Islet of Langerhans (tissue), 1 donor: ENCODE data around the gene TDRD7.

ENCODE experiments used
- FAIRE-seq: peaks from one replicate; lab custom pipeline; 2011; peaks lifted over from hg19 to GRCh38; lab: Jason Lieb, UNC

TDRD7 gene

DNA sequence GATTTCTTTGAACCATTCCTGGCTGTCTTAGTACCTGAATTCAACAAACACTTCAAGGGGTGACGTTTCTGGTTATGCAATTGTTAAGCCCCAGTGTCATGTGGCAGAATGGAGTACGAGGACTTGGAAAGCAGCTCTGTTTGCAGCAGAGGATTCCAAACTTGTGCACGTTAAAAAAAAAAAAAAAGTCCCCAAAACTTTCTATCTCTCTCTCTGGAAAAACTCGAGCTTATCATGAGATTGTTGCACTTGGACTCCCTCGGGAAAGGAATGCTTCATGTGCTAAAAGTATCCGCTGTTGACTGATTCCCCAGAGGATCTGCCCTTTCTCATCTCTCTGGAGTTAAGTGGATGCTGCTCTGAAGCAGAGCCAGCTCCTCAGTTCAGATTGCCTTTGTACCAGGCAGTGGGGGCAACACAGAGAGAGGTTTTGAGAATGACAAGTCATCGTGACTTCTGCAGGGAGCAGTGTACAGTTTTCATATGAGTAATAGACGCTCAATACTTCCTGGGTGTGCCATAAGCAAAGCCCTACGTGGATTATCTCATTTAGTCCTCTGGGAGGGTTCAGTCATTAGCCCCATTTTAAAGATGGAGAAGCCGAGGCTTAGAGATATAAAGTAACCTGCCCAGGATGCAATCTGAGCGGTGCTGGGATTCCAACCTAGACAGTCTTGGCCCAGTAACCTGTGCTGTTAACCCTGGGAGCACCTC lies 117.6 kb downstream of the TDRD7 start:
- FAIRE-seq, result no peak

DNA sequence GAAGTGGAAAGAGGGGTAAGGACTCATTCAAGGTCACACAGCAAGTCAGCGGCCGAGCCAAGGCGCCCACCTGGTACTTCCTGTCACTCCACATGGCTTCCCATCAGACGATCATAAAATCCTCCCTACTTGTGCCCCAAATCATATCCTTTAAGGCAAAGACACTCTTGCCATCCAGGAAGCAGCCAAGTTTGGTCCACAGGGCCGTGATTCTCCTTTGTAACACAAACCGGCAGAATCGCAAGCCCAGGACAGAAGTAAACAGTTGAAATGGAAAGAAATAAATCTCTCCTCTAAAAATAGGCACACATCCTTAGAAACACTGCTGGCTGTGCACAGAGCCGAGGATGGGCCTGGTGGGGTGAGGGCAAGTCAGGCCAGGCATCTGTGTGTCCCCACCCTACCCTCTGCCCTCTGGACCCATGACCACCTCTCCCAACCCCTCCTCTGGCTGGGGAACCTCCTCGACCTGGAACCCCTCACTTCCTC lies 120.0 kb downstream of the TDRD7 start:
- no peak for FAIRE-seq

GRCh38 chr9:97534185-97534584 lies 122.3 kb downstream of the TDRD7 start:
- FAIRE-seq, result no peak

DNA sequence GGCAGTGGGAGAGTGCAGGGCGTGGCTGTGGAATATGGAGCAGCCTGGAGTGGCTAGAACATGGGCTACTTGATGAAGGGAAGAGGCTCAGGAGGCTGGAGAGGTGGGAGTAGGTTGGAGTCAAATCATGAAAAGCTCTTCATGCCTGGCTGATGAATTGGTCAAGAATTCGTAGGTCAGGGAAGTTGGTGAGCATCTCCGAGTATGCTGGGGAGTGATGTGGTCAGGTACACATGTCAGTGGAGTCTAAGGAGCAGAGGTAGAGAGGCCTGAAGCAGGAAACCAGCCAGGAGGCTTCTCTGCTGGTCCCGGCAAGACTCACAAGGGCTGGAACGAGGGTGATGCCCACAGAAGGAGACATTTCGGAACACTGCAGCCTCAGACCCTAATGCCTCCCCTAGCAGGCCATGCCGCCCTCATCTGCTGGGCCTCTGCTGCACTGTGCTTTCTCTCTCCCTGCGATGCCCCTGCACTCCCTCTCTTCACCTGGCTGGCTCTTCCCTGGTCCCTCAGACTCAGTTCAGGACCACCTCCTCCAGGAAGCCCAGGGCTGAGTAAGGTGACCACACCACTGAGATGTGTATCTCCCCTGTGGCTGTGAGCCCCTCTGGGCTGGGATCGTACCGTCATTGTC lies 123.2 kb downstream of the TDRD7 start:
- no peak for FAIRE-seq

DNA sequence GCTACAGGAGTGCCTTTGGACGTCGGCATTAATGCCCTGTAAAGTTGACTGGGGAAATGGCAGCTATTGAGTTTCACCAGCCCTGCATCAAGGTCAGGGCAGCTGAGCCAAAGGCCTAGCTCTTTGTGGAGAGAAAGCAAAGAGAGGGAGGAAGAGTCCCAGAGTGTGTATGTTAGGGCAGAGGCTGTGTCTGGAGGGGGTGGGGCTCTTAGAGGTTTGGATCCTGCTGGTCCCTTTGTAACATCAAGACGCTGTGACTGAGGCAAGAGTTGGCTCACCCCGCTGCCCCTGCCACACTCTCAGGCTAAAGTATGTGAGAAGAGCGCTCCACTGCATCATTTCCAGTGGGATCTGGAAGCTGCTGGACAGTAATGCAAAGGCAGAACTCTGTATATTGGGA lies 123.9 kb downstream of the TDRD7 start:
- FAIRE-seq, result no peak

GRCh38 chr9:97536480-97536879 lies 124.6 kb downstream of the TDRD7 start:
- FAIRE-seq, result no peak

DNA sequence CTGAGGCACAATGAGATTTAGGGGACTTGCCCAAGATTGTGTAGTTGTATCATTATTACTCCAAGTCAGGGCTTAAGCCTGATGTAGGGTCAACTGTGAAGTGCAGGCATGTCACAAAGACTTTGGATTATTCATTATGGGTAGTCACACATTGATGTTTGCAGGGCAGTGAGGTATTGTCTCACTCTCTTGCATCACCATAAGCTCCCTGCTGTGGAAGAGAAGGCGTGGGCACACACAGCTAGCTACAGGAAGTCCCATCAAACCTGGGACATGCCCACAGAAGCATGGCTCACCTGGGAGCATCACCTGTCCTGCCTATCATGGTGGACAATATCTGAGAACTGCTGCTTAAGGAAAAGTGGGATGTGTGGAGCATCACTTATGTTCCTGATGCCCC lies 131.7 kb downstream of the TDRD7 start:
- FAIRE-seq, result no peak

DNA sequence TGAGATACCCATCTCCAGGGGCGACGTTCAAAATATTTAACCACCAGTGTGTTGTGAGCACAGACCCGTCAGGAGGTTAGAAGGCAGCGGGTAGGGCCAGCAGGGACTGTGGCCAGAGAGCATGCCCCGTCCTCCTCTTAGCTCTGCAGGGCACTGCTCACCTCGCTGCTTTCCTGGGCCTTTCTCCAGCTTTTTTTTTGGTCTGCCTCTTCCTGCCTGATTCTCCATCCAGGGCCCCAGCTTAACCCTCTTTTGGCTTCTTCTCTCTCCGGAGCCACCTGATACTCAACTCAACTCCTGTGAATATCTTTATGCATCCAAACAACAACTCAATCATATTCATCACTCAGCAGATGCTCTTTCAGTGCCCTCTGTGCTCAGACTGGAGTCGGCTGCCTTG lies 133.6 kb downstream of the TDRD7 start:
- no peak for FAIRE-seq
